OCI-LY1 (cell line): ENCODE measurements around the gene CADM4.
A peak's percentile ranks its signal among the peaks of the same experiment; 100 is the strongest.

Experiments
- H2AFZ ChIP-seq: fragments of 200-600 bp; sonication (generic), shearing (Covaris generic); 2 replicates; pipeline ENCODE4 v1.6.0; 2014; ENCODE audit warnings: antibody characterized with exemption, mild to moderate bottlenecking, low read length
- H3F3A ChIP-seq: fragments of 200-600 bp; sonication (generic), shearing (Covaris generic); 2 replicates; pipeline ENCODE4 v1.6.0; 2014; ENCODE audit warnings: mild to moderate bottlenecking, antibody characterized with exemption, low read length, moderate library complexity; ENCODE audit not compliant: insufficient read depth
- H3K27ac ChIP-seq: fragments of 200-600 bp; sonication (generic); 2 replicates; pipeline ENCODE4 v1.5.1; 2014; ENCODE audit warnings: low read length, mixed run types, mild to moderate bottlenecking, low read depth; ENCODE audit not compliant: poor library complexity, severe bottlenecking
- H3K27me3 ChIP-seq: fragments of 200-600 bp; sonication (generic); 2 replicates; pipeline ENCODE4 v1.6.0; 2014; ENCODE audit warnings: antibody characterized with exemption, mild to moderate bottlenecking, low read length, moderate library complexity; ENCODE audit not compliant: insufficient read depth
- H3K36me3 ChIP-seq: fragments of 200-600 bp; sonication (generic); 2 replicates; pipeline ENCODE4 v1.6.1; 2014; ENCODE audit warnings: mild to moderate bottlenecking, antibody characterized with exemption, low read length, moderate library complexity, mixed read lengths; ENCODE audit not compliant: insufficient read depth
- H3K4me1 ChIP-seq: fragments of 200-600 bp; sonication (generic); 2 replicates; pipeline ENCODE4 v1.5.1; 2014; ENCODE audit warnings: mild to moderate bottlenecking, low read length, moderate library complexity; ENCODE audit not compliant: insufficient read depth, severe bottlenecking
- H3K4me2 ChIP-seq: fragments of 200-600 bp; sonication (generic), shearing (Covaris generic); 2 replicates; pipeline ENCODE4 v1.6.1; 2014; ENCODE audit warnings: low read length
- H3K4me3 ChIP-seq: fragments of 200-600 bp; sonication (generic); 2 replicates; pipeline ENCODE4 v1.5.1; 2014; ENCODE audit warnings: low read length, low read depth, mild to moderate bottlenecking, mixed read lengths; ENCODE audit not compliant: poor library complexity, severe bottlenecking
- H3K79me2 ChIP-seq: fragments of 200-600 bp; shearing (Covaris generic); 2 replicates; pipeline ENCODE4 v1.6.1; 2016; ENCODE audit warnings: mixed run types, low read length, mixed read lengths; ENCODE audit not compliant: insufficient read depth
- H3K9ac ChIP-seq: fragments of 200-600 bp; sonication (generic), shearing (Covaris generic); 2 replicates; pipeline ENCODE4 v1.6.1; 2014; ENCODE audit warnings: mild to moderate bottlenecking, low read length, mixed read lengths
- H3K9me2 ChIP-seq: fragments of 200-600 bp; sonication (generic), shearing (Covaris generic); 2 replicates; pipeline ENCODE4 v1.6.1; 2014; ENCODE audit warnings: low read depth, mild to moderate bottlenecking, low read length, mixed read lengths
- H3K9me3 ChIP-seq: fragments of 200-600 bp; shearing (Covaris generic); 2 replicates; pipeline ENCODE4 v1.6.1; 2014; ENCODE audit warnings: low read length, mixed read lengths
- H4K20me1 ChIP-seq: fragments of 200-600 bp; sonication (generic), shearing (Covaris generic); 2 replicates; pipeline ENCODE4 v1.6.0; 2016; ENCODE audit warnings: mild to moderate bottlenecking, low read length; ENCODE audit not compliant: insufficient read depth
- EZH2 ChIP-seq: fragments of 200-600 bp; sonication (generic), shearing (Covaris generic); IDR thresholded peaks from 2 replicates; pipeline ENCODE4 v1.8.0; 2017; ENCODE audit warnings: borderline replicate concordance, mixed run types, mild to moderate bottlenecking, antibody characterized with exemption, low read length, moderate library complexity, mixed read lengths
- TF ChIP-seq, protein P1 (sequence below): fragments of 200-600 bp; sonication (generic), shearing (Covaris generic); IDR thresholded peaks from 2 replicates; pipeline ENCODE4 v1.5.1; 2017; ENCODE audit warnings: mild to moderate bottlenecking, antibody characterized with exemption, low read length, moderate library complexity, mixed read lengths

Gene CADM4

DNA sequence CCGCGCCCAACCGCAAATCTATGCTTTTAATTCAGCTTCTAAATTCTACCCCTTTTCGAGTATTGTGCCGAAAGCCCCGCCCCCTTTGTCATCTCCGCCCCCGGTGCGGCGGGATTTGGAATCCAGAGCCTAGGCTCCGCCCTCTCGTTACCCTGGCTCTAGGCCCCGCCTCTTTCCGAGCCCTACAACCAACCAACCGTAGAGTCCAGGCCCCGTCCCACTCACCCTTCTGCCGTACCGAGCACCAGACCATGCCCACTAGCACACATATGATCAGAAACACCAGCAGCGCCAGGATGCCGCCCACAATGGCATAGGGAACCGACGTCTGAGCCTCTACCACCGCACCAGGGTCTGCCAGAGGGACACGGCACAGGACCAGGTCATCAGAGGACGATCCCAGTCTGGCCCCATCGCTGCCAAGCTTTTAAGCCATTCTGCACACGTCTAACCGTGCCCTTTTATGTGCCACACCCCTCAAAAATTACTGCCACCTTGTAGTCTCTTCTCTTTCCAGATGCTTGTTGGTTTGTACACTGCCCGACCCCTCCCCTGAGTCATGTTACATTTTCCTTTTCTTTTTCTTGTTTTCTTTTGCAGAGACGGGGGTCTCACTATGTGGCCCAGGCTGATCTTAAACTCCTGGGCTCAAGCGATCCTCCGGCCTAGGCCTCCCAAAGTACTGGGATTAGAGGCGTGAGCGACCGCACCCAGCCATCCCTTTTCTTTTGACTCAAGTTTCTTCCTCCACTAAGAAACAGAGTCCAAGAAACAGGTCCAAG lies 15.6 kb downstream of the CADM4 start:
- Histone ChIP-seq H4K20me1 (no peaks in the 10 kb centered on the region), H2AFZ (no peak overlapping the region), H3K4me2 (no peak overlapping the region), H3K36me3 (no peaks in the 10 kb centered on the region), H3K79me2 (0 out of 2 replicates have a peak, but pooled peaks cover under 1% of the 10 kb centered on the region), H3K9me3 (no peaks in the 10 kb centered on the region), H3K27ac (peak overlapping the region; percentile 37), H3K9ac (no peak overlapping the region), H3K27me3 (no peaks in the 10 kb centered on the region), H3F3A (peaks cover 4% of the 10 kb centered on the region; the same call in 1 of the 2 replicates), H3K4me1 (peaks cover 11% of the 10 kb centered on the region), H3K9me2 (no peaks in the 10 kb centered on the region), H3K4me3 (no peak overlapping the region)
- no peak for TF ChIP-seq EZH2
- TF ChIP-seq, protein P1, sequence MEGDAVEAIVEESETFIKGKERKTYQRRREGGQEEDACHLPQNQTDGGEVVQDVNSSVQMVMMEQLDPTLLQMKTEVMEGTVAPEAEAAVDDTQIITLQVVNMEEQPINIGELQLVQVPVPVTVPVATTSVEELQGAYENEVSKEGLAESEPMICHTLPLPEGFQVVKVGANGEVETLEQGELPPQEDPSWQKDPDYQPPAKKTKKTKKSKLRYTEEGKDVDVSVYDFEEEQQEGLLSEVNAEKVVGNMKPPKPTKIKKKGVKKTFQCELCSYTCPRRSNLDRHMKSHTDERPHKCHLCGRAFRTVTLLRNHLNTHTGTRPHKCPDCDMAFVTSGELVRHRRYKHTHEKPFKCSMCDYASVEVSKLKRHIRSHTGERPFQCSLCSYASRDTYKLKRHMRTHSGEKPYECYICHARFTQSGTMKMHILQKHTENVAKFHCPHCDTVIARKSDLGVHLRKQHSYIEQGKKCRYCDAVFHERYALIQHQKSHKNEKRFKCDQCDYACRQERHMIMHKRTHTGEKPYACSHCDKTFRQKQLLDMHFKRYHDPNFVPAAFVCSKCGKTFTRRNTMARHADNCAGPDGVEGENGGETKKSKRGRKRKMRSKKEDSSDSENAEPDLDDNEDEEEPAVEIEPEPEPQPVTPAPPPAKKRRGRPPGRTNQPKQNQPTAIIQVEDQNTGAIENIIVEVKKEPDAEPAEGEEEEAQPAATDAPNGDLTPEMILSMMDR = no peak

DNA sequence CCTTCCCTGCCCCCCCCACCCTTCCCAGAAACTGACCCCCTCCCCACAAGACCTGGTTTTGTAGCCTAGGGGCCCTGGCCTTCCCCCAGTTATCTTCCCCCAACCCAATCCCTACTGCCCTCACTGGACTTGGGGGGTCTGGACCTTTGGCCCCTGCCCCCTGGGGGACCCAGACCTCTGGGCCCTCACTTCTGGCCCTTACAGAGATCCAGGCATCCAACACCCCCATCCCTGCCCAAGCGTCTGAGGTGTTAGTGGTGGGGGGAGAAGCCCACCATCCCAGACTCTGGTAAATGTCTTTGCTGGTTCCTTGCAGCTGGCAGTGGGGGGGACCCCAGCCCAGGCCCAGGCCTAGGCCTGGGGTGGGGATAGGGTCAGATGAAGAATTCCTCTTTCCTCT lies 16.7 kb downstream of the CADM4 start:
- H3K4me3 ChIP-seq = no peak overlapping the region
- H3F3A ChIP-seq = peaks cover 4% of the 10 kb centered on the region; the same call in 1 of the 2 replicates
- no peaks in the 10 kb centered on the region for H3K9me2 ChIP-seq
- no peak overlapping the region for H3K9ac ChIP-seq
- H3K27ac ChIP-seq = no peak overlapping the region
- TF ChIP-seq, protein P1 = no peak
- no peak for TF ChIP-seq EZH2
- H3K4me1 ChIP-seq = peaks cover 19% of the 10 kb centered on the region
- H3K9me3 ChIP-seq = no peaks in the 10 kb centered on the region
- no peak overlapping the region for H3K4me2 ChIP-seq
- H3K36me3 ChIP-seq = no peaks in the 10 kb centered on the region
- H4K20me1 ChIP-seq = no peaks in the 10 kb centered on the region
- H3K79me2 ChIP-seq = peaks cover 10% of the 10 kb centered on the region
- no peaks in the 10 kb centered on the region for H3K27me3 ChIP-seq
- H2AFZ ChIP-seq = no peak overlapping the region

- no peak overlapping the region for H3K27ac ChIP-seq
- TF ChIP-seq EZH2 = no peak
- TF ChIP-seq, protein P1 = no peak
- peaks cover 4% of the 10 kb centered on the region; the same call in 1 of the 2 replicates for H3F3A ChIP-seq
- H3K9ac ChIP-seq = no peak overlapping the region
- H3K27me3 ChIP-seq = no peaks in the 10 kb centered on the region
- H3K79me2 ChIP-seq = peaks cover 16% of the 10 kb centered on the region
- H3K4me1 ChIP-seq = peaks cover 26% of the 10 kb centered on the region
- H3K9me2 ChIP-seq = no peaks in the 10 kb centered on the region
- no peak overlapping the region for H3K4me3 ChIP-seq
- H3K4me2 ChIP-seq = no peak overlapping the region
- no peaks in the 10 kb centered on the region for H3K36me3 ChIP-seq
- H3K9me3 ChIP-seq = no peaks in the 10 kb centered on the region
- no peak overlapping the region for H2AFZ ChIP-seq
- no peaks in the 10 kb centered on the region for H4K20me1 ChIP-seq
These were observed 17.6 kb downstream of the CADM4 start for GRCh38 chr19:43622070-43622469.
